SK-N-SH (cell line): ENCODE measurements around the gene ZNF264. TPM values are rescaled to one million over a fixed set of nuclear protein-coding genes. Genes with fewer than 3 reads are reported as not detected.
"Not testable (repeated sequence)": the region's sequence is repeated elsewhere in the genome, so short reads cannot be mapped to it uniquely, and the experiment has no call there.

Source experiments
- CTCF ChIA-PET: fragments of 300-600, 350-600 bp; formaldehyde crosslinking; extraction: SDS; loops from one replicate; lab custom pipeline; 2021; lab: Yijun Ruan, JAX
- POLR2A ChIA-PET: fragments of 350-600 bp; sonication (Branson Sonifier 250); formaldehyde crosslinking; extraction: SDS; loops from one replicate; lab custom pipeline; 2020; ENCODE audit warnings: antibody characterized with exemption, inconsistent platforms; lab: Yijun Ruan, JAX
- DNase-seq: peaks from one replicate; pipeline ENCODE4 v3.0.0; 2012
- H2AFZ ChIP-seq: fragments of 200-600 bp; sonication (generic); 2 replicates; pipeline ENCODE4 v1.8.1; 2016; ENCODE audit warnings: antibody characterized with exemption, mild to moderate bottlenecking, low read depth
- H3F3A ChIP-seq: fragments of 200-600 bp; sonication (generic); replicated peaks from 2 replicates; pipeline ENCODE3; 2016; ENCODE audit warnings: antibody characterized with exemption, mild to moderate bottlenecking; ENCODE audit not compliant: insufficient read depth
- H3K27ac ChIP-seq, 2 experiments: fragments of 200-500 bp in 1 of 2; fragments of 200-600 bp in 1 of 2; sonication (Bioruptor generic) in 1 of 2; sonication (generic), shearing (Covaris generic) in 1 of 2; 2 replicates each; pipeline versions ENCODE4 v1.5.1 to v1.6.1; 2014 to 2016; ENCODE audit warnings: low read depth in 2 of 2, inconsistent platforms in 1 of 2, low read length in 1 of 2, mild to moderate bottlenecking in 1 of 2, mixed read lengths in 1 of 2
- H3K27me3 ChIP-seq: fragments of 200-600 bp; sonication (generic), shearing (Covaris generic); 2 replicates; pipeline ENCODE4 v1.6.1; 2016; ENCODE audit warnings: mixed run types; ENCODE audit not compliant: insufficient read depth
- H3K36me3 ChIP-seq, 2 experiments: fragments of 200-500 bp in 1 of 2; fragments of 200-600 bp in 1 of 2; sonication (Bioruptor generic) in 1 of 2; sonication (generic) in 1 of 2; replicated peaks in 1 of 2; 2 replicates each; pipeline versions ENCODE3 to v1.5.1; 2014 to 2016; ENCODE audit warnings: low read length in 1 of 2, mild to moderate bottlenecking in 1 of 2; ENCODE audit not compliant: insufficient read depth in 2 of 2, control insufficient read depth in 1 of 2
- H3K4me1 ChIP-seq, 2 experiments: fragments of 200-500 bp in 1 of 2; fragments of 200-600 bp in 1 of 2; sonication (Bioruptor generic) in 1 of 2; sonication (generic), shearing (Covaris generic) in 1 of 2; 2 replicates each; pipeline versions ENCODE4 v1.5.1 to v1.6.1; 2014 to 2016; ENCODE audit warnings: low read depth in 1 of 2, low read length in 1 of 2, mixed run types in 1 of 2; ENCODE audit not compliant: insufficient read depth in 2 of 2, control insufficient read depth in 1 of 2
- H3K4me2 ChIP-seq: fragments of 200-600 bp; sonication (generic), shearing (Covaris generic); 2 replicates; pipeline ENCODE4 v1.6.1; 2017; ENCODE audit warnings: mixed run types
- H3K4me3 ChIP-seq, 2 experiments: fragments of 200-500 bp in 1 of 2; fragments of 200-600 bp in 1 of 2; sonication (Bioruptor generic) in 1 of 2; sonication (generic), shearing (Covaris generic) in 1 of 2; 2 replicates each; pipeline versions ENCODE4 v1.5.1 to v1.8.1; 2014 to 2016; ENCODE audit warnings: low read depth in 2 of 2, inconsistent platforms in 1 of 2, low read length in 1 of 2, mild to moderate bottlenecking in 1 of 2, mixed read lengths in 1 of 2, moderate library complexity in 1 of 2
- H3K79me2 ChIP-seq: fragments of 200-600 bp; sonication (generic); 2 replicates; pipeline ENCODE4 v1.8.1; 2017; ENCODE audit warnings: mild to moderate bottlenecking; ENCODE audit not compliant: insufficient read depth
- H3K9ac ChIP-seq: fragments of 200-600 bp; sonication (generic); 2 replicates; pipeline ENCODE4 v1.6.1; 2017; ENCODE audit warnings: mixed run types
- H3K9me2 ChIP-seq: fragments of 200-600 bp; sonication (generic); 2 replicates; pipeline ENCODE4 v1.6.1; 2017; ENCODE audit warnings: mixed run types
- H3K9me3 ChIP-seq: fragments of 200-600 bp; sonication (generic); 2 replicates; pipeline ENCODE4 v1.6.1; 2017; ENCODE audit warnings: mixed run types, mild to moderate bottlenecking, moderate library complexity
- H4K20me1 ChIP-seq: fragments of 200-600 bp; sonication (generic); 2 replicates; pipeline ENCODE4 v1.6.1; 2017; ENCODE audit warnings: mild to moderate bottlenecking, mixed run types; ENCODE audit not compliant: insufficient read depth
- CHD2 ChIP-seq: fragments of 150-350 bp; IDR thresholded peaks from 2 replicates; pipeline ENCODE4 v1.6.1; 2018; ENCODE audit warnings: low read length; ENCODE audit not compliant: partially characterized antibody
- FOXJ3 ChIP-seq: sonication (generic); formaldehyde crosslinking; IDR thresholded peaks from 2 replicates; pipeline ENCODE4 v1.5.1; 2020; ENCODE audit warnings: mild to moderate bottlenecking, missing genetic modification reagents
- FOXM1 ChIP-seq: IDR thresholded peaks from 2 replicates; pipeline ENCODE4 v1.4.0; 2012; ENCODE audit warnings: low read depth, mild to moderate bottlenecking
- GABPA ChIP-seq: IDR thresholded peaks from 2 replicates; pipeline ENCODE4 v1.4.0; 2012; ENCODE audit warnings: low read depth, mild to moderate bottlenecking
- NFIC ChIP-seq: IDR thresholded peaks from 2 replicates; pipeline ENCODE4 v1.4.0; 2012; ENCODE audit warnings: borderline replicate concordance
- POLR2AphosphoS5 ChIP-seq: IDR thresholded peaks from 2 replicates; pipeline ENCODE4 v1.6.1; 2012; ENCODE audit warnings: low read depth, low read length
- RFX5 ChIP-seq: IDR thresholded peaks from 2 replicates; pipeline ENCODE4 v1.6.1; 2012; ENCODE audit warnings: mild to moderate bottlenecking, improper control_type of control experiment, low read length
- SIN3A ChIP-seq: IDR thresholded peaks from 2 replicates; pipeline ENCODE4 v1.6.1; 2012; ENCODE audit warnings: low read depth, mild to moderate bottlenecking, low read length, moderate library complexity, borderline replicate concordance
- TCF12 ChIP-seq: IDR thresholded peaks from 2 replicates; pipeline ENCODE4 v1.4.0; 2012
- TEAD4 ChIP-seq: IDR thresholded peaks from 2 replicates; pipeline ENCODE4 v1.4.0; 2012; ENCODE audit warnings: mild to moderate bottlenecking, borderline replicate concordance; ENCODE audit not compliant: insufficient read depth
- YY1 ChIP-seq: IDR thresholded peaks from 2 replicates; pipeline ENCODE4 v1.4.0; 2012; ENCODE audit warnings: low read depth, mild to moderate bottlenecking
- WGBS: methylation state at CpG from one replicate; pipeline ENCODE4 v1.1.6; 2017; ENCODE audit warnings: low lambda C conversion rate; 5-methylcytosine and 5-hydroxymethylcytosine counted together
- polyA plus RNA-seq, 3 experiments: library from polyadenylated mRNA; depleted of rRNA; stranded (reverse); fragments of >200 nt; gene quantifications; 2 replicates each; pipeline ENCODE4 v1.2.3, GENCODE V29; 2012
- TF ChIP-seq, protein P1 (sequence below): IDR thresholded peaks from 2 replicates; pipeline ENCODE4 v1.4.0; 2012; ENCODE audit warnings: low read depth, borderline replicate concordance
- TF ChIP-seq, protein P2 (sequence below): IDR thresholded peaks from 2 replicates; pipeline ENCODE4 v1.6.1; 2012; ENCODE audit warnings: mild to moderate bottlenecking, low read depth, low read length, moderate library complexity

The ZNF264 gene
- polyA plus RNA-seq, 1 of the 3 experiments (the other 2 are of a cell fraction): 8.8 TPM

DNA sequence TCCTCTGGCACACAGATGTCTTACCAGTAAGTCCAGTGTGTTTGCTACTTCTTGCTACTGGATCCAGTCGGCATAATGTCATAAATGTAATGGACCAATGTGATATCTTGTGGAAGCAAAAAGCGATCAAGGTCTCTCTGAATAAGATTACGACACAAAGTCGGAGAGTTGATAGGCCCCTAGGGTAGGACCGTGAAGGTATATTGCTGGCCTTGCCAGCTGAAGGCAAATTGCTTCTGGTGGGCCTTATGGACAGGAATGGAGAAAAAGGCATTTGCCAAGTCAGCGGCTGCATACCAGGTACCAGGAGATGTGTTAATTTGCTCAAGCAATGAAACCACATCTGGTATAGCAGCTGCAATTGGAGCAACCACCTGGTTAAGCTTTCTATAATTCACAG is 6.6 kb downstream of the ZNF264 start:
- H3K4me2 ChIP-seq, H2AFZ ChIP-seq, H3K9ac ChIP-seq, POLR2A ChIA-PET, H3K4me1 ChIP-seq, H3K9me2 ChIP-seq, CTCF ChIA-PET, H3K9me3 ChIP-seq, H3F3A ChIP-seq, H3K27ac ChIP-seq, DNase-seq, H3K27me3 ChIP-seq, H3K4me3 ChIP-seq: not testable (repeated sequence)
- Histone ChIP-seq H3K36me3 (peaks cover 53 to 64% of the 10 kb centered on the region in 2 experiments), H3K79me2 (peaks cover 74% of the 10 kb centered on the region), H4K20me1 (peaks cover 13% of the 10 kb centered on the region)
- WGBS: 98% methylated on average over 6 of the region's 6 CpGs

DNA sequence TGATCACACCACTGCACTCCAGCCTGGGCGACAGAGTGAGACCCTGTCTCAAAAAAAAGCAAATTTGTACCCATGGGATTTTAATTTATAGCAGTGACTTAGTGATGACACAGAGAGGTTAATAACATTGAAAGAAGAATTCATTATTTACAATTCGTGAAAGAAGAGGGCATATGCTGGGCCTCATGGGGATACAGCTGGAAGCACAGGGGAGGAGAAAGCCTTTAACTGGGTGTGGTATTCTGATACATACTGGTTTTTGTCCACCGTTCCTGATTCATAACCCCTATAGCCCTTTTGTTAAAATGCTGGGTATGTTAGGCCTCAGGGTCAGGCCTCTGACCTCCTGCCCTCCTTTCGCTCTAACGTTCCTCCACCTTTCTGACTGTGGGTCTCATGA is 10.9 kb downstream of the ZNF264 start:
- H3K27ac ChIP-seq: no peak overlapping the region
- TF ChIP-seq GABPA: no peak
- TF ChIP-seq CHD2: no peak
- TF ChIP-seq NFIC: no peak
- TF ChIP-seq SIN3A: no peak
- TF ChIP-seq POLR2AphosphoS5: no peak
- TF ChIP-seq TCF12: no peak
- no peak for TF ChIP-seq RFX5
- TF ChIP-seq FOXM1: no peak
- TF ChIP-seq, protein P1, sequence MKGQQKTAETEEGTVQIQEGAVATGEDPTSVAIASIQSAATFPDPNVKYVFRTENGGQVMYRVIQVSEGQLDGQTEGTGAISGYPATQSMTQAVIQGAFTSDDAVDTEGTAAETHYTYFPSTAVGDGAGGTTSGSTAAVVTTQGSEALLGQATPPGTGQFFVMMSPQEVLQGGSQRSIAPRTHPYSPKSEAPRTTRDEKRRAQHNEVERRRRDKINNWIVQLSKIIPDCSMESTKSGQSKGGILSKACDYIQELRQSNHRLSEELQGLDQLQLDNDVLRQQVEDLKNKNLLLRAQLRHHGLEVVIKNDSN: no peak
- TF ChIP-seq, protein P2, sequence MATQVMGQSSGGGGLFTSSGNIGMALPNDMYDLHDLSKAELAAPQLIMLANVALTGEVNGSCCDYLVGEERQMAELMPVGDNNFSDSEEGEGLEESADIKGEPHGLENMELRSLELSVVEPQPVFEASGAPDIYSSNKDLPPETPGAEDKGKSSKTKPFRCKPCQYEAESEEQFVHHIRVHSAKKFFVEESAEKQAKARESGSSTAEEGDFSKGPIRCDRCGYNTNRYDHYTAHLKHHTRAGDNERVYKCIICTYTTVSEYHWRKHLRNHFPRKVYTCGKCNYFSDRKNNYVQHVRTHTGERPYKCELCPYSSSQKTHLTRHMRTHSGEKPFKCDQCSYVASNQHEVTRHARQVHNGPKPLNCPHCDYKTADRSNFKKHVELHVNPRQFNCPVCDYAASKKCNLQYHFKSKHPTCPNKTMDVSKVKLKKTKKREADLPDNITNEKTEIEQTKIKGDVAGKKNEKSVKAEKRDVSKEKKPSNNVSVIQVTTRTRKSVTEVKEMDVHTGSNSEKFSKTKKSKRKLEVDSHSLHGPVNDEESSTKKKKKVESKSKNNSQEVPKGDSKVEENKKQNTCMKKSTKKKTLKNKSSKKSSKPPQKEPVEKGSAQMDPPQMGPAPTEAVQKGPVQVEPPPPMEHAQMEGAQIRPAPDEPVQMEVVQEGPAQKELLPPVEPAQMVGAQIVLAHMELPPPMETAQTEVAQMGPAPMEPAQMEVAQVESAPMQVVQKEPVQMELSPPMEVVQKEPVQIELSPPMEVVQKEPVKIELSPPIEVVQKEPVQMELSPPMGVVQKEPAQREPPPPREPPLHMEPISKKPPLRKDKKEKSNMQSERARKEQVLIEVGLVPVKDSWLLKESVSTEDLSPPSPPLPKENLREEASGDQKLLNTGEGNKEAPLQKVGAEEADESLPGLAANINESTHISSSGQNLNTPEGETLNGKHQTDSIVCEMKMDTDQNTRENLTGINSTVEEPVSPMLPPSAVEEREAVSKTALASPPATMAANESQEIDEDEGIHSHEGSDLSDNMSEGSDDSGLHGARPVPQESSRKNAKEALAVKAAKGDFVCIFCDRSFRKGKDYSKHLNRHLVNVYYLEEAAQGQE: no peak
- TF ChIP-seq YY1: no peak
- no peak for TF ChIP-seq TEAD4
- no peak for TF ChIP-seq FOXJ3 (CRISPR knock-in tag)
- no peak overlapping the region for H3K9ac ChIP-seq
- peaks cover 8% of the 10 kb centered on the region for H3F3A ChIP-seq
- H3K27me3 ChIP-seq: no peaks in the 10 kb centered on the region
- no peak overlapping the region for H3K4me3 ChIP-seq
- no peak overlapping the region for H2AFZ ChIP-seq
- peaks cover 74% of the 10 kb centered on the region for H3K79me2 ChIP-seq
- no peaks in the 10 kb centered on the region; the same call in 1 of the 2 replicates for H4K20me1 ChIP-seq
- POLR2A ChIA-PET: no interaction called here
- CTCF ChIA-PET: no interaction called here
- 94% methylated on average over 5 of the region's 5 CpGs for WGBS
- no peaks in the 10 kb centered on the region for H3K4me1 ChIP-seq
- DNase-seq: no peak
- H3K36me3 ChIP-seq: peaks cover 28 to 41% of the 10 kb centered on the region in 2 experiments
- H3K4me2 ChIP-seq: no peak overlapping the region
- H3K9me3 ChIP-seq: no peaks in the 10 kb centered on the region
- H3K9me2 ChIP-seq: no peaks in the 10 kb centered on the region
